HG02973 (cell line): Measurements from ENCODE around the gene CALCB.

ENCODE experiments used
- ATAC-seq: cut with Tn5 transposase; IDR thresholded peaks from one replicate; pipeline ENCODE4 v1.9.1; 2021; ENCODE audit warnings: moderate library complexity; ENCODE audit not compliant: unreplicated experiment

Gene CALCB

GRCh38 chr11:15074206-15075161 lies 1.1 kb downstream of the CALCB start:
- peak; percentile 91 for ATAC-seq

GRCh38 chr11:15075162-15075526 lies 1.8 kb downstream of the CALCB start:
- ATAC-seq, result no peak

- no peak for ATAC-seq
Observed at GRCh38 chr11:15091175-15091574, 17.8 kb downstream of the CALCB start.

GRCh38 chr11:15091625-15092024 lies 18.2 kb downstream of the CALCB start:
- ATAC-seq, result no peak

GRCh38 chr11:15093432-15093831 lies 20.0 kb downstream of the CALCB start:
- ATAC-seq, result peak; percentile 86

GRCh38 chr11:15095736-15096228 lies 22.4 kb downstream of the CALCB start:
- no peak for ATAC-seq

- ATAC-seq, result no peak
Observed at GRCh38 chr11:15097411-15097810, 24.0 kb downstream of the CALCB start.

GRCh38 chr11:15099267-15099666 lies 25.9 kb downstream of the CALCB start:
- no peak for ATAC-seq

- peak; percentile 77 for ATAC-seq
Observed at GRCh38 chr11:15101072-15101709, 27.8 kb downstream of the CALCB start.

- ATAC-seq, result no peak
Observed at GRCh38 chr11:15104166-15104565, 30.8 kb downstream of the CALCB start.

GRCh38 chr11:15106201-15106965 lies 33.0 kb downstream of the CALCB start:
- ATAC-seq, result no peak

GRCh38 chr11:15107730-15108515 lies 34.5 kb downstream of the CALCB start:
- peak; percentile 67 for ATAC-seq

- no peak for ATAC-seq
Observed at GRCh38 chr11:15108592-15109130, 35.3 kb downstream of the CALCB start.

- no peak for ATAC-seq
Observed at GRCh38 chr11:15109602-15110001, 36.2 kb downstream of the CALCB start.

- no peak for ATAC-seq
Observed at GRCh38 chr11:15111215-15111614, 37.8 kb downstream of the CALCB start.

- no peak for ATAC-seq
Observed at GRCh38 chr11:15112131-15112541, 38.7 kb downstream of the CALCB start.

- ATAC-seq, result peak; percentile 88
Observed at GRCh38 chr11:15113381-15113780, 40.0 kb downstream of the CALCB start.

- no peak for ATAC-seq
Observed at GRCh38 chr11:15114501-15115475, 41.4 kb downstream of the CALCB start, which contains the start of gene INSC. Gene INSC (plus strand): TSS chr11:15114923. CDS start chr11:15149175, 34,252 bp downstream.

GRCh38 chr11:15115686-15116085 lies 42.3 kb downstream of the CALCB start:
- no peak for ATAC-seq
